ENCODE data around the gene LEPROT. TPM values are rescaled to one million over a fixed set of nuclear protein-coding genes. Genes with fewer than 3 reads are reported as not detected.

The LEPROT gene
- total RNA-seq, 4 donors from 2014 or later = 34.6 to 52.4 (median 44.2) TPM

- Histone ChIP-seq H3K9me3 (no peaks in the 10 kb centered on the region), H3K27me3 (no peaks in the 10 kb centered on the region), H3K36me3 (peaks cover 12% of the 10 kb centered on the region), H3K4me1 (peaks cover 34% of the 10 kb centered on the region), H3K27ac (peak overlapping the region; percentile 95), H3K4me3 (peak overlapping the region; percentile 68)
- 2% methylated on average over 13 of the region's 13 CpGs for WGBS
- TF ChIP-seq POLR2A (IDR thresholded peaks at IDR 0.05) (no peak), EP300 (IDR thresholded peaks at IDR 0.05) (no peak), POLR2AphosphoS5 (IDR thresholded peaks at IDR 0.05) (no peak), CTCF (IDR thresholded peaks at IDR 0.05) (no peak)
- no peak for DNase-seq (ENCODE audit: low spot score in 2 of 2)
These were observed 1.0 kb downstream of the LEPROT start for GRCh38 chr1:65421351-65422025.

GRCh38 chr1:65422241-65423203, 2.1 kb downstream of the LEPROT start:
- no peak for DNase-seq (ENCODE audit: low spot score in 2 of 2)
- H3K4me1 ChIP-seq = peaks cover 34% of the 10 kb centered on the region
- peak overlapping the region; percentile 68 for H3K4me3 ChIP-seq
- peak overlapping the region; percentile 22 for H3K27ac ChIP-seq
- H3K9me3 ChIP-seq = no peaks in the 10 kb centered on the region
- H3K36me3 ChIP-seq = peaks cover 22% of the 10 kb centered on the region
- TF ChIP-seq POLR2A (IDR thresholded peaks at IDR 0.05) (no peak), CTCF (IDR thresholded peaks at IDR 0.05) (no peak), POLR2AphosphoS5 (IDR thresholded peaks at IDR 0.05) (no peak), EP300 (IDR thresholded peaks at IDR 0.05) (no peak)
- 76% methylated on average over 12 of the region's 12 CpGs for WGBS
- H3K27me3 ChIP-seq = no peaks in the 10 kb centered on the region

- Histone ChIP-seq H3K4me1 (peaks cover 41% of the 10 kb centered on the region), H3K36me3 (peaks cover 32% of the 10 kb centered on the region), H3K9me3 (no peaks in the 10 kb centered on the region), H3K4me3 (no peak overlapping the region), H3K27ac (peak overlapping the region; percentile 47), H3K27me3 (no peaks in the 10 kb centered on the region)
- TF ChIP-seq POLR2A (IDR thresholded peaks at IDR 0.05) (no peak), EP300 (IDR thresholded peaks at IDR 0.05) (no peak), POLR2AphosphoS5 (IDR thresholded peaks at IDR 0.05) (no peak), CTCF (IDR thresholded peaks at IDR 0.05) (no peak)
- 42% methylated on average over 2 of the region's 2 CpGs for WGBS
- no peak for DNase-seq (ENCODE audit: low spot score in 2 of 2)
These were observed 3.6 kb downstream of the LEPROT start for GRCh38 chr1:65423884-65424572.

GRCh38 chr1:65424573-65424889, 4.1 kb downstream of the LEPROT start:
- peaks cover 32% of the 10 kb centered on the region for H3K36me3 ChIP-seq
- DNase-seq (ENCODE audit: low spot score in 2 of 2) = no peak
- TF ChIP-seq POLR2AphosphoS5 (IDR thresholded peaks at IDR 0.05) = no peak
- TF ChIP-seq POLR2A (IDR thresholded peaks at IDR 0.05) = no peak
- TF ChIP-seq EP300 (IDR thresholded peaks at IDR 0.05) = no peak
- no peak for TF ChIP-seq CTCF (IDR thresholded peaks at IDR 0.05)
- peaks cover 42% of the 10 kb centered on the region for H3K4me1 ChIP-seq
- H3K27ac ChIP-seq = peak overlapping the region; percentile 47
- no peak overlapping the region for H3K4me3 ChIP-seq
- WGBS = 68% methylated on average over 1 of the region's 1 CpG
- H3K9me3 ChIP-seq = no peaks in the 10 kb centered on the region
- no peaks in the 10 kb centered on the region for H3K27me3 ChIP-seq
